DND-41 (cell line): Measurements from ENCODE around the gene PAPSS2.

Source experiments
- CTCF ChIP-seq: IDR thresholded peaks from 2 replicates; pipeline ENCODE4 v1.5.1; 2012; ENCODE audit warnings: borderline replicate concordance, low read length, moderate library complexity, mild to moderate bottlenecking; ENCODE audit not compliant: poor library complexity, severe bottlenecking; ENCODE audit errors: extremely low read depth
- EZH2 ChIP-seq: IDR thresholded peaks from 3 replicates; pipeline ENCODE4 v1.6.1; 2012; ENCODE audit warnings: borderline replicate concordance, low read depth, mild to moderate bottlenecking, moderate library complexity, low read length, inconsistent platforms; ENCODE audit not compliant: severe bottlenecking

GRCh38 chr10:87724789-87725188 is 65.1 kb downstream of the PAPSS2 start:
- TF ChIP-seq CTCF, result no peak
- no peak for TF ChIP-seq EZH2
